ENCODE measurements around the gene GLE1.

- TF ChIP-seq POLR2A (IDR thresholded peaks at IDR 0.05; ENCODE audit: borderline replicate concordance, extremely low read depth, insufficient read depth, insufficient read length) (no peak), CTCF (IDR thresholded peaks at IDR 0.05 in 2 of 3, conservative IDR thresholded peaks at IDR 0.05 in 1 of 3; ENCODE audit: borderline replicate concordance in 1 of 3, insufficient read depth in 1 of 3, low read depth in 2 of 3, low read length in 2 of 3) (no peak), SRF (IDR thresholded peaks at IDR 0.05; ENCODE audit: low read depth) (no peak), MAX (IDR thresholded peaks at IDR 0.05) (peak; percentile 78), CEBPB (IDR thresholded peaks at IDR 0.05; ENCODE audit: low read depth) (no peak), ZBTB33 (IDR thresholded peaks at IDR 0.05; ENCODE audit: extremely low read depth, insufficient replicate concordance, low read length) (no peak), YY1 (IDR thresholded peaks at IDR 0.05; ENCODE audit: extremely low read depth, insufficient replicate concordance, low read depth, low read length) (peak; percentile 19)
These were observed 54.2 kb downstream of the GLE1 start for GRCh38 chr9:128558431-128559310.
